ENCODE results near the gene PLXNA2. TPM values are rescaled to one million over a fixed set of nuclear protein-coding genes. Genes with fewer than 3 reads are reported as not detected.
A peak's percentile ranks its signal among the peaks of the same experiment; 100 is the strongest.

PLXNA2 gene
- polyA plus RNA-seq, 1 donor = 15.3 TPM

DNA sequence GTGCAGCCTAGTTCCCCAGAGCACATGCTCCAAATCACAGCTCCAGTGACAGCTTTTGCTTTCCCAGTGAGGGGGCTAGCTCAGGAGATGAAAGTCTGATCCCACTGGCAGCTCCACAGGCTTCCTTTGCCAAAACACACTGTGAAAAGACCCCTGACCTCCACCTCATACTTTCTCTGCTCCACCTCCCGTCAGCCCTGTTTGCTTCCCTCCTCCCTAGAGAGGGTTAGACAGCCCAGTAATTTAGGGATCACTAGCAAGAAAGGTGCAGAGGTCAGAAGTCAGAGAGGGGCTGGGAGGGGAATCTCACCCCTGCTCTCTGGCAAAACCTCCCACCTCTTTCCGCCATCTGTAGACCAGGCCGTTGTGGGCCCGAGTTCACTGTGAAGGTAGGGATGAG is 62.8 kb downstream of the PLXNA2 start:
- DNase-seq = peak; percentile 72

DNA sequence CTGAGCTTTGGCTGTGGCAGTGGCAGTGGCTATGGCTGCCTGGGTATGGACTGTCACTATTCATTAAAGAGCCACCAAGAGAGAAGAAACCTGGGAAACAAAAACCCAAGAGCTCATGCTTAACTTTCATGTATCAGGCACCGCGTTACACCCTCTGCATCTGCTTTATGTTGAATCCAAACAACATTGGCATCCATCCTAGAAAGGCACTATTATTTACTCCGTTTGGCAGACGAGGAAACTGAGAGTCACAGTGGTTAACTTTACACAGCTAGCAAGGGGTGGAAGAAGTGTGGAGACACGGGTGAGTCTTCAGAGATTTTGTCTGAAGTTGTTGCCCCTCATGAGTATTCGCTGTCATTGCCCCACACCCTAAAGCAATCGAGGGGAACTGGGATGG is 63.8 kb downstream of the PLXNA2 start:
- DNase-seq = no peak

DNA sequence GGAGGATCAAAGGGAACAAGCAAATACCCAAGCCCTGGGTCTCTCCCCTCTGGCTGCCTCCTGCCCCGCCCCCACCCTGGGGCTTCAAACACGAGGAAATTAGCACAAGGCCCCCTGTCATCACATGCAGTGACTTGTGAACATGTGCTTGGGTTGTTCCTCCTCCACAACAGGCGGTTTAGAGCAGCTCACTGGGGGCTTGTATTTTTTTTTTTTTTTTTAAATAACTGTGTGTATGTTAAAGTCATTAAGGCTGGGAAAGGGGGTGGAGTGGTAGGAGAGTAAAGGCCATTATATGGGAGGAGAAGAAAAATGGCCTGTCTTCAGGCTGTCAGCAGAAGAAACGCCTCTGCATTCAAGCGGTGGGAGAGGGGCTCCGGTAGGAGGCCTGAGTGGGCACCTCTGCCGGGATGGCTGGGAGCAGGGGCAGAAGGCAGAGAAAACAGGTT is 64.2 kb downstream of the PLXNA2 start:
- DNase-seq = peak; percentile 44

DNA sequence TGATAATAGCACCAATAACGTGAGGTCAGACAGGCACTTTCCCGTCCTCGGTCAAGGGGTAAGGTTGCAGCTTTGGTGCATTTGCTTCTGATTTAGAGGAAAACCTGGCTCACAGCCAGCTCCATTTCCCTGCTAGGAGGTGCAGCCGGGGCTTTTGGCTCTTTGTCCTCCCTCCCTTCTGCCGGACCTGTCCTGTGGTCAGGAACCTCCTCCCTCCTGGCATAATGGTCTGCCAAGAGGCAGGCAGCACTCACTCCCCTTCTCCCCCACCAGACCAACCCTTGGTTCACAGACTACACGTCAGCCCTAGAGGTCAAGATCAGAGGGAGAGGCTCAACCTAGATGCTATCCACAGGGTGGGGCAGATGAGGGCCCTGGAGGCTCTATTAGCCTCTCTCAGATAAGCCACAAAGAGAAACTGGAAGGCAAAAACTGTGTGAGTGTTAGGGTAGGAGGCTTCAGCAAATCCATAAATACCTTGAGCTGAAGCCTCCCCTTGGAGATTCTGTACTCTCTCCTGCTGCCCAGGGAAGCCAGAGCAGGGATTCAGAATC is 64.8 kb downstream of the PLXNA2 start:
- DNase-seq = no peak

DNA sequence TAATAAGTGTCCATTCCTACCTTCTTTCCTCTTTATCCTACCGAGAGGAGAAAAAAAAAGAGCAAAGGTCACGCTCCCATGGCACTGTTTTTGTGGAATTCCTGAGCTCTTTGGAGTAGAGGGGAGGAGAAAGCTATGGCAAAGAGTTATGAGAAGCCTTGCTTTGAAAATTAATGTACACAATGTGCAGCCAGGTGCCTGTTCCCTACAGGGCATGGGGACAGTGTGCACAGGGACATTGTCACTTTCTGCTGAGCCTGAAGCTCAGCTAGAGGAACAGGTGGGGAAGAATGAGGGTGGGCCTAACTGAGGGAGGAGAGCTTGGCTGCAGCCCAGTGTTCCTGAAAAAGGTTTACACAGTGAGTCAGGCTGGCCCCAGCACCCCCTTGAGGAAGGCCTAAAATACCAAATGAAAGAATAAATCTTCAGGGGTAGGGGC is 66.1 kb downstream of the PLXNA2 start:
- DNase-seq = no peak

DNA sequence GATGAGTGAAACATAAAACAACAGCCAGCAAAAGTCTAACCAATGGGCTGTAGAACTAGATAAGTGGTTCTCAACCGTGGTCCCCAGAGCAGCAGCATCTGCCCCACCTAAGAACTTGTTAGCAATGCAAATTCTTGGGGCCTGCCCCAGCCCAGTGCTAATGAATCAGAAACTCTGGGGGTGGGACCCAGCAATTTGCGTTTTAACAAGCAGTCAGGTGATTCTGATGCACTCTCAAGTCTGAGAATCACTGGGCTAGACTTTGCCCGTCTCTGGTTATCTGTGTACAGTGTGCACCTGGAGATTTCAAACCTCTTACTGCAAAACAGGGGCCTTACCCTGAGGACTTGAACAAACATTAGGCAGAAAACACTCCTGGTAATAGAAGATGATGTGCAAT is 66.5 kb downstream of the PLXNA2 start:
- DNase-seq = no peak

DNA sequence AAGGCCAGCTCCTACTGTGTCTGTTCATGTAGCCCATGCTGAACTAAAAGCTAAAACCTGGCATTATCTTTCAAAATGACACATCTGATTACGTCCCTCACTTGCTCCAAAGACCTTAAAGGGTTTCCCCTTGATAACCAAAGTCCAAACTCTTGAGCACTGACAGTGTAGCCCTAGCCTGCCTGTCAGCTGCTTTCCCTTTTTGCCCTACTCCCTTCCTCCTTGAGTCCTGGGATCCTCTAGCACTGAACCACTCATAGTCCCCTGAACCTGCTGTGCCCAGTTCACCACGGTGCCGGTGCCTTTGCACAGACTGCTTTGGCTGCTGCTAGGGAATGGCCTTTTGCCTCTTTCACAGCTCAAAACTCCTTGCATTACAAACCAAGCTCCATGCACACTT is 67.5 kb downstream of the PLXNA2 start:
- DNase-seq = no peak

DNA sequence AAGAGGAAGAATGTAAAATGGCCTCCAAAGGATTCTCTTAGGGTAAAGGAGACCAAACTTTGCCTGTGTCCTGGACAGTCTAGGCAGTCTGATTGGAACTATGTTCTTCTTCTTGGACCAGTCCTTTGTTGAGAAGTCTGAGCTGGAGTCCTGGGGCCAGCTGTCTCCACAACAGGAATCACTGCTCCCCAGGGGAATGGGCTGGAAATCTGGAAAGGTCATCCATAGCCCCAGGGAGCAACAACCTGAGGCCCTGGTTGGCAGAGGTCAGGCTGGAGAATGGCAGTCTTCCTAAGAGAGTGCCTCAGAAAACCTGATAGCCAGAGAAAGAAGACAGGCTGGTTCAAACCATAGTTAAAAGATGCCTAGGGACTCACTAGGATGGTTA is 68.7 kb downstream of the PLXNA2 start:
- no peak for DNase-seq

DNA sequence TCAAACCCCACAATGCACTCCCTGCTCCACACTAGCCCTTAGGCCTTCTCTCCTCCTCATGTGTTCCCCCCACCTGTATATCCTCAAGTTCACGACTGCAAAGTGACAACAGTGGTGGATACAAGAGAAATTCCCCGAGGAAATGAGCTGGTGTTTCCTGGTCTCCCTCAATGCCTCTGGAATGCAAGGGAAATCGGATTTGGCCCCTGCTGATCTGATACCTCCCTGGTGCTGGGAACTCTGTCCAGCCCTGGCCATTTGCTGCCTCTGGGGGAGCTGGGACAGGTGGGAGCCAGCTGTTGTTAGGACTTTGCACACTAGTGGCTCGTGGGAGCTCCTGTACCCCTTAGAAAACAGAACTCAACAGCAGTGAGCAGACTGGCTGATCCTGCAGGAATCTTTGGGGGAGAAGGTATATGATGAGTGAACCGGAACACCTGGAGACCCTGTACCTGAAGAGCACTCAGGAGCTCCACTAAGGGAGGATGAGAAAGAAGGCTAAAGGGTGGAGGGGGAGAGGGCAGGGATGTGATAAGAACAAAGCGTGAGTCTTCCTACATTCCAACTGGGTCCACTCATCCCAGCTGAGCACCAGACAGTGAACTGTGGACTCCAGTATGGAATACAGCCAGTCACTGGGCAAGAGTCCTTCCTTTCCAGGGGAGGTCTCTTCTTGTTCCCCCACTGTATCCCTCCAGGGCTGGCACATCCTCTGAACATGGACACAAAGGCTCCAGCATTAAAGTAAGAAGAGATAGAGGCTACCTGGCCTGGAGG is 69.3 kb downstream of the PLXNA2 start:
- DNase-seq = no peak

DNA sequence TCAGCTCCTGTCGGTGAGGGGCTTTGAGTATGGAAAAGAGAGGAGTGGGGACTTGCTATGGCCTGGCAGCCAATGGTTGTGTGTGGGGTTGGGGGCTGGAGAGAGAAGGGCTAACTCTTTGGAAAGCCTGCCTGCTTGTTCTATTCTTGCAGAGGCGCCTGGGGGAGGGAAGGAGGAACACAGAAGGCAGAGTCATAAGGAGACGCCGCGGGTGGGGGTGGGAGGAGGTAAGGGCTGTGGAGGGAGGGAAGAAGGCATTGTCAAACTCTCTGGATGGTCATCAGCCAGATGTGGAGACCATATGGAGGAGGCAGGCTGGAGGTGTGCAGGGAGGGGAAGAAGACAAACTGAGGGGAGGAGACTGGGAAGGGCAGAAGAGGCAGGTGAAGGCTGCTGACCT is 70.0 kb downstream of the PLXNA2 start:
- no peak for DNase-seq

DNA sequence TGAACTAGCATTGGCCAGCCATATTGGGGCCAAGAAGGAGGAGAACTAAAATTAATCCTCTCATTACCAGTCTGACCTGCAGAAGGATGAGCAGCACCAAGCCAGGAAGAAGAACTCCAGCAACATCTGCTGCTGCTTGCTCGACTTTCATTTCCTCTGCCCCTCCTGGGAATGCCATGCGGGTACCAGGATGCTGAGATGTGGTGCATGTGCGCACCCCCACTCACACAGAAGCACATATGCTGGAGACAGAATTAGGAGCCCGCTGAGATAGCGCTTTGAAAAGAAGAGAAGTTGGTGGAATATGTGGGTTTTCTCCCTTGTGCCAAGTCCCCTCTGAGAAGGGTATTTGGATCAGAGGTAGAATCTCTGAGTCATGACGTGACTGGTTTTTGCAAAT is 70.4 kb downstream of the PLXNA2 start:
- DNase-seq = no peak

DNA sequence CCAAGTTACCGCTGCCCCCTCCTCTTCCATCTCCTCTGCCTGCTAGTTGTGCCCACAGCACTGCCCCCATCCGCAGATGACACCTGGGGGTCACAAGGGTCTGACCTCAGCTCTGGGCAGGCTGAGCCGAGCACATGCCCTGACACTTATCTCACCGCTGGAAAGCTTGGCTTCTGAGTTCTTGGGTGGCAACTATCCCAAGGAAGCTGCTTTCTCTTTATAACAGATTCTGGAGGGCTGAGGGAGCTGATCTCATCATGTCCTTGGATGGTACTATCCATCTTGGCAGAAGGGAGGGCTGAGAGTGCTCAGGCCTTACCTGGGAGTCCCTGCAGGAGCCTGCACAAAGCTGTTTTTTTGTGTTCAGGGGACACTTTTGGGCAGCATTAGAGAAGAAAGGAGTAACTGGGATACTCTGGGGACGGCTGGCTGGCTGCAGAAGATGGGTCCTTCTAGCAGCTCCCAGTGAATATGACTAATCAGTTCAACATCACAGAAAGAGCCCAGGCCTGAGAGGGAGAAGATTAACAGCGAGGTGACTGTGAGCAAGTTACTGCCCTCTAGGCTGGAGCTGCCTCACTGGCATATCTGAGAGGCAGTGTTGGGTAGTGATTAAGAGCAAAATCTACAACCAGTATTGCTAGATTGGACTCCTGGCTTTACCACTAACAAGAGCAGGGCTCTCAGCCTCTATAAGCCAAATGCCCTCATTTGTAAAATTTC is 71.6 kb downstream of the PLXNA2 start:
- no peak for DNase-seq

DNA sequence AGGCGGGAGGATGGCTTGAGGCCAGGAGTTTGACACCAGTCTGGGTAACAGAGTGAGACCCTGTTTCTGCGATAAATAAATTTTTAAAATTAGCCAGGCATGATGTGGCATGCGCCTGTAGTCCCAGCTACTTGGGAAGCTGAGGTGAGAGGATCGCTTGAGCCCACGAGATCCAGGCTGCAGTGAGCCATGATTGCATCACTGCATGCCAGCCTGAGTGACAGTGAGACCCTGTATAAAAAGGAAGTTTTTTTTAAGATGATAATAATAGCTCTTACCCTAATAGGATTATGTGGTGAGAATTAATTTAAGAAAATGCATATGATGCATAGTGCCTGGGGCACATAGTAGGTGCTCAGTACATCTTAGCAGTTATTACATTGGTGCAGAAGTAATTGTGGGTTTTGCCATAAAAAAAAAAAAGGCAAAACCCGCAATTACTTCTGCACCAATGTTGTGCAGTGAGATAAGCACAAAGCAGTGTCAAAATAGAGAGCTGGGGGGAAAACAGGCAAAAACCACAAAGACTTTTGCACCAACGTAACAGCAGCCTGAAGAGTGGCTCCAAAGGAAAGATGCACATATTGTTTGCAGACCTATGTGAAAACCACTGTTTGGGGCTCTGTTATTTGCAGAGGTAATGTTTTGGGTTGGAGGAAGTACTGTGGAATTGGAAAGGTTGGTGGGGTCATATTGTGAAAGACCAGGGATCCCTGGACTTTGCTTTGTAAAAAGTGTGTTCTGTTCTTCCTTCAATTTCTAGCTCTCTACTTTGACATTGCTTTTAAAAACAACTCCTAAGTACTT is 72.4 kb downstream of the PLXNA2 start:
- DNase-seq = no peak

DNA sequence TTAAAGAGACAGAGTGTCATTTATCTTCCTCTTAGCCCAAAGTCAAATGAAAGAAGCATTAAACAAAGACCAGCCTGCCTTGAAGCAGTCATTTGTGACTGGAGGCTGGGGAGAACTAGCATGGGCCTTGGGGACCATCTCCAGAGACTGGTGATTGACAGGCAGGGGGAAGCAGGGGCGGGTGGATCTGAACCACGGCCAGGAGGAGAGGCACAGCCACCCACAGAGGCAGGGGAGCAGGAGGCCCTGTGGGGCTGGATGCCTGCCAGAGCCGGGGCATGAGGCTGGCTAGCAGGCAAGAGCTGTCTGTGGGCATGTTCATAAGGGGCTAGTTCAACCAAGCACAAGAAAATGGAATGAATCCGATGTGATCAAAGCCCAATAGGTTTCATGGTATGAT is 73.9 kb downstream of the PLXNA2 start:
- no peak for DNase-seq

DNA sequence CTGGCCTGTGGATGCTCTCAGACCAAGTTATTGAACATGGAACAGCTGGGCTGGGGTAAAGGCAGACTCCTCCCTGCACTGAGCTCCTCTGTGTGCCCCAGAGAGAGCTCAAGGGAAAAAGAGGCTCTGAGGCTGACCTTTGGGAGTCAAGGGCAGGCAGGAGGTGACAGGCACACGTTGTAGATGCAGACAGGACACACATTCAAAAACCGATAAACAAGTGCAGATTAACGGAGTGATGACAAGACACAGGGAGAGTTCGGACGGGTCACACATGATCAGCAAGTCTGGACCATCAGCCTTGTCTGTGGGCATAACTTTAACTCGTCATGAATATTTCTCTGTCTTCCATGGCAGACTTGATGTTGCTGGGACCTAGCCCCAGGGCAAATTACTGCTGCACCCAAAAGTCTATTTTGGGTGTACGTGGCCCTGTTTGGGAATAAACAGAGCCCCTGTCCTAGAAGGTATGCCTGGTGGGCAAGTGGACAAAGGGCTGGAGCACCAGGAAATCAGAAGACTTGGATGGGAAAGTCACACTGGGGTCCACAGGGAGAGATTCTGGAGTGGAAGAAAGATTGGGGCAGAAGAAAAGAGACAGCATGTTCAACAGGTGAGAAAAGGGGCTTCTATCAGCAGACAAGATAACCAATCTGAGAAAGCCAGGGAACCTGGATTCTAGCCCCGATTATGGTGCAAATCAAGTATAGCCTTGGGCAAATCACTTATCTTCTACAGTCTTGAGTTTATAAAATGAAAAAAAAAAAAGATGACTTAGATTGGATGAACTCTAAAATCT is 74.9 kb downstream of the PLXNA2 start:
- no peak for DNase-seq

DNA sequence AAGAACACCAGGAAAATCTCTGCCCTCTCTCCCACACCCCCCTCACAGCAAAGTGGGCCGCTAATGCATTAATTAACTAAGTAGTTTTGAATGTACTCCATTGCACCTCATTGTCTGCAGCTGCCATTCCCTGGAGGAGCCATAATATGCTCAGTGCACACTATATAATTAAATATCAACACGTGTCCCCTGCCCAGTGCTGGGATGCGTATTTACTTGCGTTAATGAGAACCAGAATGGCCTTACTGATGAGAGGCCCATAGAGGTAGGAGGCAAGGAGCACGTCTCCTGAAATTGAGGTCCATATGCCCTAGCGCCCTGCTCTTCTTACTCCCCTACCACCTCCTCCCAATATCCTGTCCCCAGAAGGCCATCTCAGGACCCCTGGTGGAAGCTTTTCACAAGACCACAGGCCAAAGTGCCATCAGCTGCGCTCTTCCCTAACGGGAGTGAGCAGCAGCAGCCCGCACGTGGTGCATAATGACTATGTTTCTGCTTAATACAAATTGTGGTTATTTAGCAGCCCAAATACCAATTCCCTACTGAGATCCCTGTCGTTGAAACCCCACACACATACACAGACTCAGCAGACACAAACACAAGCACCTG is 76.8 kb downstream of the PLXNA2 start:
- DNase-seq = no peak

DNA sequence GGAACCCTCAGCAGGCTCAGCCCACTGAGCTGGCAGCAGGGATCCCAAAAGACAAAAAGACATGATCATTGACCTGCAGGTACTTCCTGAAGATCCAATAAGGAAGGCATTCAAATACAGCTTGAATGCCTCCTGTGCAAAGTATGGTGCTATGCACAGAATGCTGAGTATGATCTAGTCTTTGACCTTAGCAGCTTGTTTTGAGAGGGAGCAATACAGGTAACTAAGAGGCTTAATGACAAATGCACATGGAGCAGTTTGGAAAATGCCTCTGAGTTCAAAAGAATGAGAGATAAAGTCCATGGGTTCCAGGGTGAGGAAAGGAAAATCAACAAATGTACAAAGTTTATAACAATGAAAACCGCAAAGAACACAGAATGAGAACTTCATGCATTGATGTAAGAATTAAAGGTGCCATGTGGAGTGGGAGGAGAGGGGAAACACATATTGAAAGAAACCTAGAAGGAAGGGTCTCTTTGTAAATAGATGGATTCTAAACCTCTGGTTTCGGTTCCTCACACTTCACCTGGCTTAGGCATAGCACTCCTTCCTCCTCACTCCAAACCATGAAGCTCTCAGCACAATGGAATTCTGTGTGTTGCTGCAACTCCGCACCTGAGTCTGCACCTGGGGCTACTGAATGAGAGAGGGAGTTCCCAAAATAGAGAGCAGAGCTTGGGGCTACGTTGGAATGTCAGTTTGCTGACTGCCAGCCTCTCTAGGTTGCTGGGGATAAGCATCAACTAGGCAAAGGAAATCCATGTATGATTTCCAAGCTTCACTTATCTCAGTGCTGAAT is 77.6 kb downstream of the PLXNA2 start:
- no peak for DNase-seq

DNA sequence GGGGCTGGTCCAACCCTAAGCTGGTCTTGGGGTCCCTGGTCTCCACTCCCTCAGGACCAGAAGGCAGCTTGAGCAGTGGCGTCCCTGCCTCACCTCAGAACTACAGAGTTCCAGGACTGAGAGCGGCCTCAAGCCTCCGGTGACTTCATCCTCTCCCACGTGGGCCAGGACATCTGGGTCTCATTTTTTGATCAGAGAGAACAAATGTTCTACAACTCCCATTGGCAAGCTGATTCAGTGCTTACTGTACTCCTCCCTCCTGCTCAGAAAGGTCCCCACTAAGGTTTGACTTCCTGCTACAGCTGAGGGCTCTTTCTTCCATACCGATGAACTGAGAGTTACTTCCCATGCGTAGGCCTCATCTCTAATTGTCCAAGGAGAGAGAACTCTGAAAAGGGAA is 78.5 kb downstream of the PLXNA2 start:
- no peak for DNase-seq

DNA sequence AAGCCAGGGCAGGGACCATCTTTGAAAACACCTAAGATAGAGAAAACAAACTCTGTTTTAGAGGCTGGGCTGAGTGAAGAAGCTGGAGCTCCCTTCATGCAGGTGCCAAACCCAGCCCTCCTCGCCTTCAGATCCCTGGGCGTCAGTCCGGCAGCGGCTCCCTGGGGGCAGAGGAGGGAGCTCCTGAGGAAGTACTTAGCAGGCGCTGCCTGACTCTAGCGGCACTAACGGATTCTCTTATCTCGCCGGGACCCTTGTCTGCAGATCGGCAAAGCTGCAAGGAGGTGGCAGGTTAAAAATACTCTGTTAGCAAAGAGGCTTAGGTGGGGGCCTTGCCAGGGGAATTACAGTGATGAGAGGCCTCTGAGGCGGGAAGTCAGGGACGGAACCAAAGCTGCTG is 79.6 kb downstream of the PLXNA2 start:
- no peak for DNase-seq

DNA sequence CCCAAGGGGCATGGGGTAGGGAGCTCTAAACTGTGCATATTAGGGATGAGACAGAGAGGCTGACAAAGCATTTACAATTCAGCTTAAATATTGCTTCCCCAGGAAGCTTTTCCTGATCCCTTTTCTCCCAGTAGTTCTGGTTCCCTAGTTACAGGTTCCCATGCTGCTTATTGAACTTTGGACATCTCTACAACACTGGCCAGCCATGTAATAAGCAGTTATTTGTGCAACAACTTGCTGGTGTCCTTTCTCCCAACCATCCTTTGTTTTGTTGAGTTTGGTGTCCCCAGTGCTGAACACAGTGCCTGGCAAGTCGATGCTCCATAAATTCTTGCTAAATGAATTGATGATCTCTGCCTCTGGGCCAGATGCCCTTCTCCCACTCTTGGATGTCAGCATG is 80.6 kb downstream of the PLXNA2 start:
- no peak for DNase-seq

Data from left kidney (tissue), 2 donors.